ENCODE results near the gene NRP2.

NRP2 gene

GRCh38 chr2:205787761-205788160 is 105.5 kb downstream of the NRP2 start:
- no peak for TF ChIP-seq CTCF (IDR thresholded peaks at IDR 0.05; ENCODE audit: insufficient read depth, low read length, poor library complexity, severe bottlenecking)
- no peak for DNase-seq (ENCODE audit: extremely low read depth, insufficient read length)

DNA sequence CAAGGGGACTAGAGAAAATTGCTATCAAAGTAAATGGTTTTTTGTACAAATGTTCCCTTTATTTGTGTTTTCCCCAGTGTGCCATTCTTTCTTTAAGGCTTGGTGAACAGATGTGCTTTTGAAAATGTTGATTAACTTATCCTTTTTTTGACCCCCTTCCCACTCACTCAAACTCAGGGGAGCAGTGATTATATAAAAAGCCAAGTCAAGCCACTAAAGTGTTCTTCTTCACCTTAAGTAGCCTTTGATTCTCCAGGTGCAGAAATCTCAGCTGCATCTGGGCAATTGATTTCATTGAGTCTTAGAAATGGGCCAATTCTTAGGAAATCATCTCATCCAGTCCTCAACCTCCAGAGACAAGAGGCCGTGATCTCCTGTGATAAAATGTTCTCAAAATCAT is 107.6 kb downstream of the NRP2 start:
- no peak for DNase-seq (ENCODE audit: extremely low read depth, insufficient read length)
- Histone ChIP-seq H3K36me3 (ENCODE audit: control insufficient read depth, insufficient read depth, low read length) (no peaks in the 10 kb centered on the region), H3K4me3 (replicated peaks; ENCODE audit: low read depth, low read length) (no peak overlapping the region), H3K27me3 (replicated peaks; ENCODE audit: control insufficient read depth, insufficient read depth, low read length) (no peaks in the 10 kb centered on the region)
- no peak for TF ChIP-seq CTCF (IDR thresholded peaks at IDR 0.05; ENCODE audit: insufficient read depth, low read length, poor library complexity, severe bottlenecking)

More at GRCh38 chr2:205787761-205788160, 105.5 kb downstream of the NRP2 start:
- H3K36me3 ChIP-seq (ENCODE audit: control insufficient read depth, insufficient read depth, low read length) = no peaks in the 10 kb centered on the region
- H3K4me3 ChIP-seq (replicated peaks; ENCODE audit: low read depth, low read length) = no peak overlapping the region
- H3K27me3 ChIP-seq (replicated peaks; ENCODE audit: control insufficient read depth, insufficient read depth, low read length) = no peaks in the 10 kb centered on the region; the same call in 1 of the 2 replicates

GRCh38 chr2:205792908-205793307 is 110.6 kb downstream of the NRP2 start:
- TF ChIP-seq CTCF (IDR thresholded peaks at IDR 0.05; ENCODE audit: insufficient read depth, low read length, poor library complexity, severe bottlenecking) = no peak
- H3K27me3 ChIP-seq (replicated peaks; ENCODE audit: control insufficient read depth, insufficient read depth, low read length) = no peaks in the 10 kb centered on the region; the same call in 1 of the 2 replicates
- no peak overlapping the region for H3K4me3 ChIP-seq (replicated peaks; ENCODE audit: low read depth, low read length)
- H3K36me3 ChIP-seq (ENCODE audit: control insufficient read depth, insufficient read depth, low read length) = no peaks in the 10 kb centered on the region
- DNase-seq (ENCODE audit: extremely low read depth, insufficient read length) = no peak

GRCh38 chr2:205796805-205797313 is 114.6 kb downstream of the NRP2 start:
- no peaks in the 10 kb centered on the region; the same call in 1 of the 2 replicates for H3K27me3 ChIP-seq (replicated peaks; ENCODE audit: control insufficient read depth, insufficient read depth, low read length)
- H3K4me3 ChIP-seq (replicated peaks; ENCODE audit: low read depth, low read length) = no peak overlapping the region
- H3K36me3 ChIP-seq (ENCODE audit: control insufficient read depth, insufficient read depth, low read length) = no peaks in the 10 kb centered on the region
- DNase-seq (ENCODE audit: extremely low read depth, insufficient read length) = no peak
- no peak for TF ChIP-seq CTCF (IDR thresholded peaks at IDR 0.05; ENCODE audit: insufficient read depth, low read length, poor library complexity, severe bottlenecking)

GRCh38 chr2:205797866-205798265 is 115.6 kb downstream of the NRP2 start:
- Histone ChIP-seq H3K36me3 (ENCODE audit: control insufficient read depth, insufficient read depth, low read length) (no peaks in the 10 kb centered on the region), H3K4me3 (replicated peaks; ENCODE audit: low read depth, low read length) (no peak overlapping the region), H3K27me3 (replicated peaks; ENCODE audit: control insufficient read depth, insufficient read depth, low read length) (no peaks in the 10 kb centered on the region; the same call in none of the 2 replicates)
- DNase-seq (ENCODE audit: extremely low read depth, insufficient read length) = no peak
- TF ChIP-seq CTCF (IDR thresholded peaks at IDR 0.05; ENCODE audit: insufficient read depth, low read length, poor library complexity, severe bottlenecking) = no peak

DNA sequence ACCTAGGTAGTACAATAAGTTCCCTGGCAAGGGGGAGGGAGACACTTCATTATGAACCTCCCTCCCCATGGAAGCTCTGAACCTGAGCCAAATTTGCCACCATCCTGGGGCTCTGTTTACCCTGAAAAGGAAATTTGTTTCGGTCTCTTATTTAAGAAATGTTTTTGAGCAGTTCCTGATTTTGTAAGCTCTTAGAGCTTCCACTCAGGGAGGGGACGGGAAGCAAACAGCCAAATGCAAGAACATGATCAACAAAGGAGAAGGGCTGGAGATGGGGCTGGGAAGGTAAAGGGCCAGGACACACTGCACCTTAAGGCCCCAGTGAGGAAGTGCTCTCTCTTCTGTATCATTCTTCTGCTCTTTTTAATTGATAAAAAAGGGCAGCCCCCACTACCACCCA is 117.9 kb downstream of the NRP2 start:
- no peak for TF ChIP-seq CTCF (IDR thresholded peaks at IDR 0.05; ENCODE audit: insufficient read depth, low read length, poor library complexity, severe bottlenecking)
- no peaks in the 10 kb centered on the region; the same call in none of the 2 replicates for H3K27me3 ChIP-seq (replicated peaks; ENCODE audit: control insufficient read depth, insufficient read depth, low read length)
- no peak for DNase-seq (ENCODE audit: extremely low read depth, insufficient read length)
- no peaks in the 10 kb centered on the region for H3K36me3 ChIP-seq (ENCODE audit: control insufficient read depth, insufficient read depth, low read length)
- H3K4me3 ChIP-seq (replicated peaks; ENCODE audit: low read depth, low read length) = no peak overlapping the region
